Stimulated activated CD8-positive, alpha-beta memory T cell treated with anti-CD3 and anti-CD28 coated beads, Interleukin-4, amount 100 ng/mL, for 4 hours (primary cell): Measurements from ENCODE around the gene OR2L13.
"Not testable (repeated sequence)": the region's sequence is repeated elsewhere in the genome, so short reads cannot be mapped to it uniquely, and the experiment has no call there.

Source experiments
- DNase-seq, 2 donors: peaks; one replicate each; pipeline ENCODE4 v3.0.0-alpha.2; 2020; ENCODE audit warnings: low read depth in 2 of 2, low spot score in 1 of 2

Gene OR2L13

GRCh38 chr1:248094884-248095283, at the start of gene OR2L13:
Gene OR2L13 (plus strand): TSS chr1:248095184. CDS start chr1:248099376, 4,192 bp downstream.
- DNase-seq, result no peak

- DNase-seq, result no peak
Observed at GRCh38 chr1:248045209-248045608, 49.8 kb upstream of the OR2L13 start.

- no peak for DNase-seq
Observed at GRCh38 chr1:248046536-248046935, 48.4 kb upstream of the OR2L13 start, which contains the start of gene OR2L3. Gene OR2L3 (plus strand): TSS chr1:248046836. CDS start chr1:248060682, 13,846 bp downstream.

GRCh38 chr1:248047008-248047407, 48.0 kb upstream of the OR2L13 start:
- no peak for DNase-seq

- DNase-seq, result no peak
Observed at GRCh38 chr1:248054671-248055070, 40.3 kb upstream of the OR2L13 start.

- DNase-seq, result no peak
Observed at GRCh38 chr1:248055261-248055660, 39.7 kb upstream of the OR2L13 start.

GRCh38 chr1:248065071-248065470, 29.9 kb upstream of the OR2L13 start:
- no peak for DNase-seq

GRCh38 chr1:248065604-248066003, 29.4 kb upstream of the OR2L13 start:
- DNase-seq, result no peak

- DNase-seq, result not testable (repeated sequence)
Observed at GRCh38 chr1:248083864-248084263, 11.1 kb upstream of the OR2L13 start.

- no peak for DNase-seq
Observed at GRCh38 chr1:248098529-248098928, 3.5 kb downstream of the OR2L13 start.

GRCh38 chr1:248102847-248103246, 7.9 kb downstream of the OR2L13 start:
- no peak for DNase-seq

GRCh38 chr1:248111157-248111556, 16.2 kb downstream of the OR2L13 start:
- no peak for DNase-seq

GRCh38 chr1:248114890-248115289, 19.9 kb downstream of the OR2L13 start:
- DNase-seq, result no peak

GRCh38 chr1:248127653-248128052, 32.7 kb downstream of the OR2L13 start:
- DNase-seq, result no peak

GRCh38 chr1:248136811-248137210, 41.8 kb downstream of the OR2L13 start:
- DNase-seq, result no peak

GRCh38 chr1:248140846-248141245, 45.9 kb downstream of the OR2L13 start:
- no peak for DNase-seq

GRCh38 chr1:248143311-248143710, 48.3 kb downstream of the OR2L13 start:
- no peak for DNase-seq

- no peak for DNase-seq
Observed at GRCh38 chr1:248144513-248145198, 49.7 kb downstream of the OR2L13 start, which contains the start of gene OR2M5. Gene OR2M5 (plus strand): TSS chr1:248145148. CDS start chr1:248145148, 0 bp downstream.
